ENCODE data around the gene PTPN3. TPM values are rescaled to one million over a fixed set of nuclear protein-coding genes. Genes with fewer than 3 reads are reported as not detected.

Gene PTPN3
- total and polyA plus RNA-seq, 12 donors: 3.1 to 70.7 (median 49.6) TPM

GRCh38 chr9:109450346-109450745 is 47.8 kb downstream of the PTPN3 start:
- WGBS, 2 donors: 57 to 85% methylated on average over 3 of the region's 3 CpGs
- intact Hi-C loops (cut with DNase I): no loop called here

GRCh38 chr9:109449036-109449798 is 48.9 kb downstream of the PTPN3 start:
- Histone ChIP-seq H3K27ac (peak overlapping the region in 1 of 10 donors; percentile 22), H3K4me1 (no peaks in the 10 kb centered on the region), H3K4me3 (no peak overlapping the region), H3K27me3 (peaks cover 0 to 39% (median 0%) of the 10 kb centered on the region in 7 donors), H3K36me3 (peaks cover 0 to 3% (median 0%) of the 10 kb centered on the region in 9 donors), H3K9me3 (no peaks in the 10 kb centered on the region)
- TF ChIP-seq, protein P1, sequence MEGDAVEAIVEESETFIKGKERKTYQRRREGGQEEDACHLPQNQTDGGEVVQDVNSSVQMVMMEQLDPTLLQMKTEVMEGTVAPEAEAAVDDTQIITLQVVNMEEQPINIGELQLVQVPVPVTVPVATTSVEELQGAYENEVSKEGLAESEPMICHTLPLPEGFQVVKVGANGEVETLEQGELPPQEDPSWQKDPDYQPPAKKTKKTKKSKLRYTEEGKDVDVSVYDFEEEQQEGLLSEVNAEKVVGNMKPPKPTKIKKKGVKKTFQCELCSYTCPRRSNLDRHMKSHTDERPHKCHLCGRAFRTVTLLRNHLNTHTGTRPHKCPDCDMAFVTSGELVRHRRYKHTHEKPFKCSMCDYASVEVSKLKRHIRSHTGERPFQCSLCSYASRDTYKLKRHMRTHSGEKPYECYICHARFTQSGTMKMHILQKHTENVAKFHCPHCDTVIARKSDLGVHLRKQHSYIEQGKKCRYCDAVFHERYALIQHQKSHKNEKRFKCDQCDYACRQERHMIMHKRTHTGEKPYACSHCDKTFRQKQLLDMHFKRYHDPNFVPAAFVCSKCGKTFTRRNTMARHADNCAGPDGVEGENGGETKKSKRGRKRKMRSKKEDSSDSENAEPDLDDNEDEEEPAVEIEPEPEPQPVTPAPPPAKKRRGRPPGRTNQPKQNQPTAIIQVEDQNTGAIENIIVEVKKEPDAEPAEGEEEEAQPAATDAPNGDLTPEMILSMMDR (IDR thresholded peaks at IDR 0.05): no peak
- WGBS, 2 donors: 84 to 87% methylated on average over 12 of the region's 12 CpGs
- ATAC-seq (peak in 2 of 8 donors; percentile 29 to 49), DNase-seq (no peak)
- intact Hi-C loops (cut with DNase I): loop anchor here in 2 of 10 donors (10.0 kb wide), 2 partner anchors 66 to 76 kb away; no protein-coding TSS in a partner anchor

More at GRCh38 chr9:109450346-109450745, 47.8 kb downstream of the PTPN3 start:
- Histone ChIP-seq H3K27me3 (peaks cover 0 to 45% (median 0%) of the 10 kb centered on the region in 7 donors), H3K4me1 (no peaks in the 10 kb centered on the region), H3K27ac (no peak overlapping the region), H3K4me3 (no peak overlapping the region), H3K36me3 (peaks cover 0 to 3% (median 0%) of the 10 kb centered on the region in 9 donors), H3K9me3 (no peaks in the 10 kb centered on the region)
- ATAC-seq: no peak
- TF ChIP-seq, protein P1 (IDR thresholded peaks at IDR 0.05): no peak
- no peak for DNase-seq

DNA sequence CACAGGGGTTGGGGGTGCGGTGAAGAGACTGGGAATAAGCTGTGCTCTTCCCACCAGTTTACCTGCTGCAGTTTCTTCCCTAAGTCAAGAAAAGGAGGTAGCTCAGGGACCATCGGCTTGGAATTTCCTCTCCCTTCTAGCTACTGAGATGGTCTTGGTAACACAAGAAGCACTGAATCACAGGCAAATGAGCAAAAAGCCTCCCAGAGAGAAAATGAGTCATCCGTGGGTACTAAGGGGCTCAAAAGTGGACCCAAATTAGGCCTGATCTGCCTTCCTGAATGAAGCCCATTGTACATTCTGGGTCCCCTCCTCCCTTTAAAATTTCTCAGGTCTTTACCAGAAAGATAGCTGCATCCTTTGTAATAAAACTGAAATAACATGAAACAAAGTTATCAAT is 49.9 kb downstream of the PTPN3 start:
- peaks cover 0 to 3% (median 0%) of the 10 kb centered on the region in 9 donors for H3K36me3 ChIP-seq
- H3K27me3 ChIP-seq: peaks cover 0 to 37% (median 0%) of the 10 kb centered on the region in 7 donors
- no peak overlapping the region for H3K27ac ChIP-seq
- ATAC-seq (no peak), DNase-seq (no peak)
- no peak overlapping the region for H3K4me3 ChIP-seq
- no peaks in the 10 kb centered on the region for H3K9me3 ChIP-seq
- TF ChIP-seq, protein P1 (IDR thresholded peaks at IDR 0.05): no peak
- no peaks in the 10 kb centered on the region for H3K4me1 ChIP-seq
- whole genome bisulfite sequencing, 2 donors: 77 to 80% methylated on average over 3 of the region's 3 CpGs
- intact Hi-C loops (cut with DNase I): loop anchor here in 2 of 10 donors (10.0 kb wide), 2 partner anchors 67 to 77 kb away; no protein-coding TSS in a partner anchor

DNA sequence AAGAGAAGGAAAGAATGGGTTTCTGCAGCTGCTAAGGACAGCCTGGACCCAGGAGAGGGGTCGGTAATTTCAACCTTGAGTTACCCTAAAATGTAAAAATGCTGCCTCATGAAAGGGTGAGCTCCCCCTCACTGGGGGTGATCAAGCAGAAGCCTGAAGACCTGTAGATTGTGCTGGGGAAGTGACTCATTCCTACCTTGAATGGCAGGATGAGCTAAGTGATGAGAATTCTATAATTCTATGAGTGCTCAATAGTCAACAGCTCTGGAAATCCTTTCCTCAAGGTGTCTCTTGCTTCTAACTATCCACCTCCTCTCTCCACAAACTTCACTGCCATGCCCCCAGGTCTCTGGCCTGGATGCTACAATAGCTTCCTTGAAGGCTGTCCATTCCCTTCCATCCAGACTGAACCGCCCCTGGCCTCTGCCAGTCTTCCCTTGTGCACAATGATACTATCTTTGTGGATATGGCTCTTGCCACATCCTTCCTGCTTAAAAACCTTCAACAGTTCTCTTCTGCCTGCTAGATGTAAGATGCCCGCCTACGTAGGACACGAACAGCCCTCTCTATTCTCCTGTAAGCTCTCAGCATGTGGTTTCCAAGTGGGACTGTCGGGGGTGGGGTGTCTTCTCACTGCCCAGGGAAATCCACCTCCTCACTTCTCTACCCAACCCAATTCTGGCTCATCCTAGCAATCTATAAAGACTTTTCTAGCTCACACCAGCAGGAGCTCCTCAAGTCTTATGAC is 50.6 kb downstream of the PTPN3 start:
- intact Hi-C loops (cut with DNase I): loop anchor here in 2 of 10 donors (10.0 kb wide), 2 partner anchors 67 to 77 kb away; no protein-coding TSS in a partner anchor

More for the DNA sequence above, 50.6 kb downstream of the PTPN3 start:
- Histone ChIP-seq H3K9me3 (no peaks in the 10 kb centered on the region), H3K36me3 (peaks cover 0 to 3% (median 0%) of the 10 kb centered on the region in 9 donors), H3K4me3 (no peak overlapping the region), H3K27ac (no peak overlapping the region), H3K4me1 (no peaks in the 10 kb centered on the region), H3K27me3 (peaks cover 0 to 37% (median 0%) of the 10 kb centered on the region in 7 donors)
- no peak for ATAC-seq
- WGBS, 2 donors: 91% methylated on average over 6 of the region's 6 CpGs
- no peak for DNase-seq
- TF ChIP-seq, protein P1 (IDR thresholded peaks at IDR 0.05): no peak

All from heart right ventricle (tissue), 16 donors.